Measurements from ENCODE around the gene OTUD1. TPM values are rescaled to one million over a fixed set of nuclear protein-coding genes. Genes with fewer than 3 reads are reported as not detected.
"Not testable (repeated sequence)": the region's sequence is repeated elsewhere in the genome, so short reads cannot be mapped to it uniquely, and the experiment has no call there.

Gene OTUD1
- total RNA-seq (10 to 100 TPM; 17.8 to 19.0 TPM), polyA plus RNA-seq (ENCODE audit: insufficient read depth, low read depth, low replicate concordance) (15.9 TPM)
- long read RNA-seq, donor 1, transcript OTUD1-201 (1 exons, 2,933 nt) = major isoform, 47 of 47 reads
- long read RNA-seq, donor 1, partial matches to known transcripts = 0 of 47 reads
- long read RNA-seq, donor 1, other reads (novel, unspliced or antisense) = 0 of 47 reads
- long read RNA-seq, donor 2, transcript OTUD1-201 (1 exons, 2,933 nt) = major isoform, 26 of 26 reads
- long read RNA-seq, donor 2, partial matches to known transcripts = 0 of 26 reads
- long read RNA-seq, donor 2, other reads (novel, unspliced or antisense) = 0 of 26 reads

GRCh38 chr10:23438547-23439451 lies at the start of gene OTUD1:
TSS of gene OTUD1 (plus strand) at chr10:23439075. CDS start at chr10:23439458, 383 bp downstream.
- Histone ChIP-seq H3K4me1 (peaks cover 11% of the 10 kb centered on the region), H3K27me3 (no peaks in the 10 kb centered on the region), H3K9me3 (no peaks in the 10 kb centered on the region), H3K4me3 (peak within 1 kb of the TSS; percentile 82 to 93), H3K27ac (peak within 1 kb of the TSS; percentile 89 to 98), H3K36me3 (ENCODE audit: low read depth, missing control alignments) (no peaks in the 10 kb centered on the region)
- TF ChIP-seq CTCF (IDR thresholded peaks at IDR 0.05) = no peak
- no peak for TF ChIP-seq POLR2A (IDR thresholded peaks at IDR 0.05)
- peak; percentile 98 for DNase-seq
- intact Hi-C loops (cut with DNase I; ENCODE audit: low total_unique reads) = no loop called here
- 0 to 3% methylated on average over 18 to 56 of the region's 115 CpGs for WGBS, 2 donors

GRCh38 chr10:23390408-23390807 lies 48.5 kb upstream of the OTUD1 start:
- H3K9me3 ChIP-seq; H3K27me3 ChIP-seq; intact Hi-C loops (cut with DNase I; ENCODE audit: low total_unique reads); H3K4me1 ChIP-seq; H3K27ac ChIP-seq; H3K36me3 ChIP-seq (ENCODE audit: low read depth, missing control alignments); H3K4me3 ChIP-seq; DNase-seq: not testable (repeated sequence)
- WGBS, 2 donors = 86 to 88% methylated on average over 10 of the region's 10 CpGs

GRCh38 chr10:23390809-23391208 lies 48.1 kb upstream of the OTUD1 start:
- TF ChIP-seq POLR2A (IDR thresholded peaks at IDR 0.05) (no peak), CTCF (IDR thresholded peaks at IDR 0.05) (no peak)
- intact Hi-C loops (cut with DNase I; ENCODE audit: low total_unique reads) = no loop called here
- Histone ChIP-seq H3K36me3 (ENCODE audit: low read depth, missing control alignments) (no peaks in the 10 kb centered on the region), H3K4me3 (no peak overlapping the region), H3K9me3 (no peaks in the 10 kb centered on the region), H3K27ac (no peak overlapping the region), H3K27me3 (no peaks in the 10 kb centered on the region), H3K4me1 (no peaks in the 10 kb centered on the region)
- 83 to 90% methylated on average over 4 of the region's 4 CpGs for WGBS, 2 donors
- DNase-seq = no peak

- Histone ChIP-seq H3K4me1 (no peaks in the 10 kb centered on the region), H3K4me3 (no peak overlapping the region), H3K36me3 (ENCODE audit: low read depth, missing control alignments) (no peaks in the 10 kb centered on the region), H3K27ac (no peak overlapping the region), H3K27me3 (no peaks in the 10 kb centered on the region), H3K9me3 (no peaks in the 10 kb centered on the region)
- TF ChIP-seq POLR2A (IDR thresholded peaks at IDR 0.05) = no peak
- no peak for TF ChIP-seq CTCF (IDR thresholded peaks at IDR 0.05)
- DNase-seq = no peak
- WGBS, 2 donors = 95 to 98% methylated on average over 2 of the region's 2 CpGs
- intact Hi-C loops (cut with DNase I; ENCODE audit: low total_unique reads) = no loop called here
Observed at GRCh38 chr10:23391821-23392220, 47.1 kb upstream of the OTUD1 start.

GRCh38 chr10:23395017-23395416 lies 43.9 kb upstream of the OTUD1 start:
- H3K9me3 ChIP-seq = no peaks in the 10 kb centered on the region
- no peaks in the 10 kb centered on the region for H3K36me3 ChIP-seq (ENCODE audit: low read depth, missing control alignments)
- H3K4me3 ChIP-seq = no peak overlapping the region
- TF ChIP-seq POLR2A (IDR thresholded peaks at IDR 0.05) (no peak), CTCF (IDR thresholded peaks at IDR 0.05) (no peak)
- intact Hi-C loops (cut with DNase I; ENCODE audit: low total_unique reads) = no loop called here
- H3K27ac ChIP-seq = no peak overlapping the region
- 93 to 97% methylated on average over 5 of the region's 5 CpGs for WGBS, 2 donors
- H3K27me3 ChIP-seq = no peaks in the 10 kb centered on the region
- no peak for DNase-seq
- H3K4me1 ChIP-seq = no peaks in the 10 kb centered on the region

Data from testis (tissue), 5 donors.